ENCODE data around the gene NUTM2F. TPM values are rescaled to one million over a fixed set of nuclear protein-coding genes. Genes with fewer than 3 reads are reported as not detected.
"Not testable (repeated sequence)": the region's sequence is repeated elsewhere in the genome, so short reads cannot be mapped to it uniquely, and the experiment has no call there.

NUTM2F gene
- total RNA-seq, 1 experiment from 2014 or later = not detected

DNA sequence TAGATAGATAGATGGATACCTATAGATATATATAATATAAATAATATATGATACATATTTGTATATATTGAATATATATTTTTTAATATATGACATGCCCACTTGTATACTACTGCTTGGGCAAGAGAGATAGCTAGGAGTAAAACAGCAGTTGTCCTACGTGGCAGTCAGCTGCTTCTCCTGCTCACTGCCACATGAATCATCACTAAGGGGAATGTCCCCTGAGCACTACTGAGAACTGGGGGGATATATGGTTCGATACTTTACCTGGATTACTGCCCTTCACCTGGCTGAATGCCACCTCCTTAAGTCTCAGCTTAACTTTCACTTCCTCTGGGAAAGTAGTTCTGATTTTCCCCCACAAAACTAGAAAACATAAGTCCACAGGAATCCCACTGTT, 13.3 kb upstream of the NUTM2F start:
- H3K9me3 Mint-ChIP-seq; H2BK12ac ChIP-seq (ENCODE audit: insufficient read length, low read depth, low read length); H3K79me2 ChIP-seq (ENCODE audit: insufficient read depth, low read length); H3K14ac ChIP-seq (ENCODE audit: insufficient read depth, low read length); H4K8ac ChIP-seq (replicated peaks; ENCODE audit: insufficient read length, low read depth, low read length); H3K9me3 ChIP-seq (ENCODE audit: control insufficient read depth, low read depth, low read length); H2AK5ac ChIP-seq (ENCODE audit: insufficient read length, low read length); H3K27me3 ChIP-seq (ENCODE audit: insufficient read depth, low read length); H2BK5ac ChIP-seq (ENCODE audit: insufficient read length, low read length); H3K4ac ChIP-seq (ENCODE audit: low read depth, low read length); H4K5ac ChIP-seq (ENCODE audit: insufficient read length, low read depth, low read length); H3K27ac ChIP-seq (ENCODE audit: insufficient read length, low read depth, low read length); H2BK120ac ChIP-seq (ENCODE audit: low read depth, low read length, poor library complexity, severe bottlenecking); H4K20me1 ChIP-seq (ENCODE audit: control insufficient read depth, insufficient read depth, insufficient read length); H3K4me2 ChIP-seq (ENCODE audit: insufficient read depth, insufficient read length, low read length); H3K79me1 ChIP-seq (ENCODE audit: insufficient read depth, low read depth, low read length, poor library complexity, severe bottlenecking); H3K23me2 ChIP-seq (ENCODE audit: insufficient read length, low read depth, low read length, poor library complexity, severe bottlenecking); H3K36me3 Mint-ChIP-seq (ENCODE audit: insufficient read depth in 1 of 3, low read depth in 3 of 3); H3K4me1 Mint-ChIP-seq; H2BK15ac ChIP-seq (ENCODE audit: low read depth, low read length); H3T11ph ChIP-seq (ENCODE audit: low read length); H2AFZ ChIP-seq (ENCODE audit: low read length); H3K18ac ChIP-seq (ENCODE audit: insufficient read length, low read depth, low read length); H3K23ac ChIP-seq (ENCODE audit: insufficient read length, low read depth, low read length); H3K56ac ChIP-seq (ENCODE audit: insufficient read length, low read depth, low read length); H3K4me3 Mint-ChIP-seq; H3K4me1 ChIP-seq (ENCODE audit: insufficient read depth, low read length); H3K27me3 Mint-ChIP-seq (ENCODE audit: low read depth); H3K9ac ChIP-seq (ENCODE audit: extremely low read depth, insufficient read length, low read length); H4K91ac ChIP-seq (ENCODE audit: insufficient read length, low read depth, low read length); DNase-seq; H3K27ac Mint-ChIP-seq; H2BK20ac ChIP-seq (ENCODE audit: low read depth, low read length, poor library complexity, severe bottlenecking): not testable (repeated sequence)
- no CpG with 5 or more reads among the region's 2 CpGs for WGBS (ENCODE audit: extremely low coverage, insufficient read length, low lambda C conversion rate)

- not testable (repeated sequence) for H3K4me3 Mint-ChIP-seq; H3K27me3 ChIP-seq (ENCODE audit: insufficient read depth, low read length); H3K27ac ChIP-seq (ENCODE audit: insufficient read length, low read depth, low read length); H3K4ac ChIP-seq (ENCODE audit: low read depth, low read length); H2BK120ac ChIP-seq (ENCODE audit: low read depth, low read length, poor library complexity, severe bottlenecking); H3T11ph ChIP-seq (ENCODE audit: low read length); H3K4me1 Mint-ChIP-seq; H4K91ac ChIP-seq (ENCODE audit: insufficient read length, low read depth, low read length); H3K79me2 ChIP-seq (ENCODE audit: insufficient read depth, low read length); H3K9me3 ChIP-seq (ENCODE audit: control insufficient read depth, low read depth, low read length); H3K14ac ChIP-seq (ENCODE audit: insufficient read depth, low read length); H2BK12ac ChIP-seq (ENCODE audit: insufficient read length, low read depth, low read length); H3K18ac ChIP-seq (ENCODE audit: insufficient read length, low read depth, low read length); H2BK20ac ChIP-seq (ENCODE audit: low read depth, low read length, poor library complexity, severe bottlenecking); H2AK5ac ChIP-seq (ENCODE audit: insufficient read length, low read length); H3K4me1 ChIP-seq (ENCODE audit: insufficient read depth, low read length); H2BK5ac ChIP-seq (ENCODE audit: insufficient read length, low read length); H3K36me3 Mint-ChIP-seq (ENCODE audit: insufficient read depth in 1 of 3, low read depth in 3 of 3); H4K20me1 ChIP-seq (ENCODE audit: control insufficient read depth, insufficient read depth, insufficient read length); H3K79me1 ChIP-seq (ENCODE audit: insufficient read depth, low read depth, low read length, poor library complexity, severe bottlenecking); H4K5ac ChIP-seq (ENCODE audit: insufficient read length, low read depth, low read length); DNase-seq; H2BK15ac ChIP-seq (ENCODE audit: low read depth, low read length); H3K23me2 ChIP-seq (ENCODE audit: insufficient read length, low read depth, low read length, poor library complexity, severe bottlenecking); H3K56ac ChIP-seq (ENCODE audit: insufficient read length, low read depth, low read length); H3K9me3 Mint-ChIP-seq; H2AFZ ChIP-seq (ENCODE audit: low read length); H3K27me3 Mint-ChIP-seq (ENCODE audit: low read depth); H3K9ac ChIP-seq (ENCODE audit: extremely low read depth, insufficient read length, low read length); H3K27ac Mint-ChIP-seq; H4K8ac ChIP-seq (replicated peaks; ENCODE audit: insufficient read length, low read depth, low read length); H3K23ac ChIP-seq (ENCODE audit: insufficient read length, low read depth, low read length); H3K4me2 ChIP-seq (ENCODE audit: insufficient read depth, insufficient read length, low read length)
- WGBS (ENCODE audit: extremely low coverage, insufficient read length, low lambda C conversion rate) = no CpG with 5 or more reads among the region's 6 CpGs
These were observed 12.3 kb upstream of the NUTM2F start for GRCh38 chr9:94340750-94341149.
